LoVo (cell line): ENCODE results near the gene TMC8.
"Not testable (repeated sequence)": the region's sequence is repeated elsewhere in the genome, so short reads cannot be mapped to it uniquely, and the experiment has no call there.

ENCODE experiments used
- DNase-seq: peaks from one replicate; pipeline ENCODE4 v3.0.0-alpha.2; 2016; ENCODE audit warnings: low spot score

The TMC8 gene, protein sequence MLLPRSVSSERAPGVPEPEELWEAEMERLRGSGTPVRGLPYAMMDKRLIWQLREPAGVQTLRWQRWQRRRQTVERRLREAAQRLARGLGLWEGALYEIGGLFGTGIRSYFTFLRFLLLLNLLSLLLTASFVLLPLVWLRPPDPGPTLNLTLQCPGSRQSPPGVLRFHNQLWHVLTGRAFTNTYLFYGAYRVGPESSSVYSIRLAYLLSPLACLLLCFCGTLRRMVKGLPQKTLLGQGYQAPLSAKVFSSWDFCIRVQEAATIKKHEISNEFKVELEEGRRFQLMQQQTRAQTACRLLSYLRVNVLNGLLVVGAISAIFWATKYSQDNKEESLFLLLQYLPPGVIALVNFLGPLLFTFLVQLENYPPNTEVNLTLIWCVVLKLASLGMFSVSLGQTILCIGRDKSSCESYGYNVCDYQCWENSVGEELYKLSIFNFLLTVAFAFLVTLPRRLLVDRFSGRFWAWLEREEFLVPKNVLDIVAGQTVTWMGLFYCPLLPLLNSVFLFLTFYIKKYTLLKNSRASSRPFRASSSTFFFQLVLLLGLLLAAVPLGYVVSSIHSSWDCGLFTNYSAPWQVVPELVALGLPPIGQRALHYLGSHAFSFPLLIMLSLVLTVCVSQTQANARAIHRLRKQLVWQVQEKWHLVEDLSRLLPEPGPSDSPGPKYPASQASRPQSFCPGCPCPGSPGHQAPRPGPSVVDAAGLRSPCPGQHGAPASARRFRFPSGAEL

DNA sequence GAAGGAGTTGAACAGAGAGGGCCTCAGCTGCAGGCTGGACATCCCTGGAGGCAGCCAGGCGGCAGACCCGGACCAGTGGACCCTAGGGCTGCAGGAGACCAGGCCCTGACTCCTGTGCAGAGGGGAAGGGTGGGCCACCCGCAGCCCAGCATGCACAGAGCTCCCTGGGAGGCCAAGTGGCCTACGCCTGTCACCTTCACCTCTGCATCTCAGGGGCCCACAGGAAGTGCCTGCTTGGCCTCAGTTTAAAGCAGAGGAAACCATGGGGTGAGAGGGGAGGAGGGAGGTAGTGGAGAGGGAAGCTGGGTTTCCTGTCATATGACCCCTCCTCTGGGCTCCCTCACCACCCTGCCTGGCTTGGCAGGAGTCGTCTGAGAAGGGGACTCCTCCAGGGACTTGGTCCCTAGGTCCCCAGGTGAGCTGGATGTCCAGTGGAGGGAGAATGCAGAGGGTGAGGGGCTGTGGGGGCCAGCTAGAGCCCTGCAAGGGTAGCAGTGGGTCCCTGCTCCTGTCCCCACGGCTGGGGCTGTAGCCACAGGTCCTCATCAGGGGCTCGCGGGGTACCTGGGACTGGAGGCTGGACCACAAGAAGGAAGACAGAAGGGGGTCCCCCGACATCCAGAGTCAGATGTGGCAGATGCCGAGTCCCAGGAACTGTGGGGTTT lies at the start of gene TMC8:
Gene TMC8, plus strand, starts transcription at position 335 of the 665 bp plus-strand sequence. CDS start 818 bp downstream, outside the sequence.
- no peak for DNase-seq

DNA sequence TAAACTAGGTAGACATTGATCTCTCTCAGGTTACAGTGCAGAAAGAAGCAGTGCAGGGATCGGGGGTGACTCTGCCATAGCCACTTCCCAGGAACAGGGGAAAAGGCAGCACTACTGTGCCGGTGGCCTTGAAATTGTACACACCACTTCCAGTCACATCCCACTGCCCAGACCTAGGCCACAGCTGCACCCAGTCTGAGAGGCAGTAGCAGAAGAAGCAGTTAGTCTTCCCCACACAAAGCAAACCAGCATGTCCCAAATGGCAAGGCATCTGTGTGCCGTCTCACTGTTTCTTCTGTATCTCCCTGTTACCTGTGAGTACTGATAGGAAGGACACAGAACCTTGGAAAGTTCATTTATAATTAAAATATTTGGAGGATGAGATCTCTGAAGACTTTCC lies 49.0 kb upstream of the TMC8 start:
- DNase-seq: no peak

DNA sequence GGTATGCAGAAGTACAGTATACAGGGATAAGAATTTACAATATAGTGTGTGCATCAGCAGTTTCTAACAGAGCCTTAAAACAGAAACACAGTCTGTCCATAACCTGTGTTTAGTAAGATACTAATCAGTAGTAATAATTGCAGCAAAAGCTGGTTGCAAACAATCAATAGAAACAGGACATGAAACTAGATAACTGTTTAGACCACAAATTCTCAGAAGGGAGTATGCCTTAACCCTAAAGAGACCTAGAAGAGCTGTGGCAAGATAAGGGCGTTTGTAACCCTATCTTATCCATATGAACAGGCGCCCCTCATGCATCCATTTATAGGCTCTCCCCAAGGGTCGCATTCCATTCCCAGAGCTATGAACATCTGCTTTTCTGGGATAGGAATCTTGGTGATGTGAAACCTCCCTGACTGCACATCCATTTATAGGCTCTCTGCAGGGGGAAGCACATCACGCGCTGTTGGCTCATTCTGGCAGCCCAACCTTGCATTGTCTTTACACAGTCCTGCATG lies 48.2 kb upstream of the TMC8 start:
- not testable (repeated sequence) for DNase-seq

DNA sequence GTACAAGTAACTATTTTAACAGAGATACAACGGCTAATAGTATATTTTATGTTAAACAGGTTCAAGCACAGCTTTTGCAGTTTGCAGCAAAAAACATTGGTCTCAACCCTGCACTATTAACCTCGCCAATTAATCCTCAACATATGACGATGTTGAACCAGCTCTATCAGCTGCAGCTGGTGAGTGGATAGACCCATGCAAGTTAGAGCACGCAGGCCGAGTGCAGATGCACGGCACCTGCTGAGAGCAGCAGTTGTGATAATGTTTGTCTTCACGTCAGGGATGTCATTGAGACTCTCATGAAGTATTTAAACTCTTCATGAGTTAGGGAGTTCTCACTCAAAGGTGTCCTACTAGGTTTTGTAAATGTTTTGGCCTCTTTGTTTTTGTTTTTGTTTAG lies 47.6 kb upstream of the TMC8 start:
- no peak for DNase-seq

DNA sequence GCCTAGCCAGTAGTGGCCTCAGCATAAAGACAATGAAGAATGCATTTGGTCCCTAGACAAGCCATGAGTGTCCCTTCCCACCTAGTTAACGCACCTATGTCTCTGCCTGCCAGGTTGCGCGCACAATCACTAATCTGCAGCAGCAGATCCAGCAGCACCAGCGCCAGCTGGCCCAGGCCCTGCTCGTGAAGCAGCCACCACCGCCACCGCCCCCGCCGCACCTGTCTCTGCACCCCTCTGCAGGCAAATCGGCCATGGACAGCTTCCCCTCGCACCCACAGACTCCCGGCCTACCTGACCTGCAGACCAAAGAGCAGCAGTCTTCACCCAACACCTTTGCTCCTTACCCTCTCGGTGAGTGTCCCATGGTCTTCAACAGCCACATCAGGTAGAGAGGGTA lies 43.8 kb upstream of the TMC8 start:
- DNase-seq: no peak

DNA sequence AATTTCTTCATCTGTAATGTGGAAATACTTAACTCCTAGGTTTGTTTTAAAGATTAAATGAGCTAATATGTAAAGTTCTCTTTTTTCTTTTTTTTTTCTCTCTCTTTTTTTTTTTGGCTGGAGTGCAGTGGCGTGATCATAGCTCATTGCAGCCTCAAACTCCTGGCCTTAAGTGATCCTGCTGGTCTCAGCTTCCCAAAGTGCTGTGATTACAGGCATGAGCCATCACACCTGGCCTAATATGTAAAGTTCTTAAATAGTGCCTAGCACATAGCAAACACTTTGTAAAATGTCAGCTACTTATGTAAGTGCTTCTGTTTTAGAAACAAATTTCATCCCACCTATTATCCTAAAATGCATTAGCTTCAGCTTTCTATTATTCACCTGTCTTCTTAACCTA lies 42.0 kb upstream of the TMC8 start:
- DNase-seq: no peak

DNA sequence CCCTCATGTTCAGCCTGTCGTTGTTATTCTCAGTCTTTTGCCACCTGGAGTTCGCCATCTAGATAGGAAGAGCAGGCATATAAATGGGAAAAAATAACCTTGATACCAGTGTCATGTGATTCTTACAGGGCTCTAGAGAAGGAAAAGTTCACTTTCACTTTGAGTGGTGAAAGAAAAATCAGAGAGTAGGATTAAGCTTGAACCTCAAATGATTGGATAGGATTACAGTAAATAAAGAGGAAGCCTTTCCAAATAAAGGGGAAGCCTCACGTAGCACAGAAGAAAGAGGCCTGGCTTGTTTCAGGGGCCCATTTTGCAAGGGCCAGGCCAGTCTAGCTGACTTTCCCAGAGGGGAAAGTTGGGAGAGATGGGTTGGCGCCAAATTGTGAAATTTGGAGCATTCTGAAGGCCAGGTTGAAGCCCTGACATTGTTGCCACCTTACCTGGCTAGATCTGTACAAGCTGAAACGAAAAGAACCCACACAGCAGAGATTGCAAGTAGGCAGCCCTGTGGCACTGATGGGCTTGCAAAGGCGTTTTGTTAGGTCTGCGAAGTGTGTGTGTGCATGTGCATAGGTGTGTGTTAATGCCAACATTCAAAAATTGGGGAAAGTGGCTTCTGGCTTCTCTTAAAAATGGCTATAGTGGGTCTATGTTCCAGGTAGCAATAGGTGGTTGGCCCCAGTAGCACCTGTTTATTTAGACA lies 40.8 kb upstream of the TMC8 start:
- no peak for DNase-seq

DNA sequence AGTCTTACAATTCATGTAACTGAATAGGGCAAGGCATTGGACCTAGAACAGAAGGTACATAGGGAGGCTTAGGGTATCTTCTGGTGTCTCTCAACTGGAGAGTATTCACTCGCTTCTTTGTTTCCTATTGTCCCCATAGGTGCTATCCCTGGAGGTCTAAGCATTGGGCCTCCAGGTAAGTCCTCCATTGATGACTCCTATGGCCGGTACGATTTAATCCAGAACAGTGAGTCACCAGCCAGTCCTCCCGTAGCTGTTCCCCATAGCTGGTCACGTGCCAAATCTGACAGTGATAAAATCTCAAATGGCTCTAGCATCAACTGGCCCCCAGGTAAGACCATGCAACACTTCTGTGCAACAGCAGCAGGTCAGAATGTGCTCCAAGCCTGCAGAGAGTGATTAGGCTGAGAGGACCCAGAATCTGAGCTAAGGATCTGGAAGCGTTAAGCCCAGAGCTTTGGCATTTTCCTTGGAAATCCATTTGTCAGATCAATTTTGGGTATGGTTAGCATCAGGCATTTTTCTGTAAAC lies 37.7 kb upstream of the TMC8 start:
- DNase-seq: no peak

DNA sequence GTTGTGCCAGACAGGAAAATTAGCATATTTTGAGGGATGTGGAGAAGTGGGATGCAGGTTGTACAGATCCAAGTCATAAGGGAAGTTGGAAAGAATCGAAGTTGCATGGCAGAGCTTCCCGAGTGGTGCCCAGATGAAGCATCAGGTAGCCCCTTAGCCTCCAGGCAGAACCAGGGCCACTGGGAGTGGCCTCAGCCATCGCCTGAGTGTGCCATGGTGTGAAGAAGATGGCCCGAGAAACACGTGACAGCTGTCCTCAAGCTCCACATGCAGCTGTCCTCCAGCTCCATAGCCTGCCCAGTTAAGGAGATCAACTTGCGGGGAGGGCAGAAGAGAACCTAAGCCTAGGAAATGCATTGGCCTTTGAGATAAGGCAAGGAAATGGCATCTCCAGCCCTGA lies 35.5 kb upstream of the TMC8 start:
- no peak for DNase-seq

DNA sequence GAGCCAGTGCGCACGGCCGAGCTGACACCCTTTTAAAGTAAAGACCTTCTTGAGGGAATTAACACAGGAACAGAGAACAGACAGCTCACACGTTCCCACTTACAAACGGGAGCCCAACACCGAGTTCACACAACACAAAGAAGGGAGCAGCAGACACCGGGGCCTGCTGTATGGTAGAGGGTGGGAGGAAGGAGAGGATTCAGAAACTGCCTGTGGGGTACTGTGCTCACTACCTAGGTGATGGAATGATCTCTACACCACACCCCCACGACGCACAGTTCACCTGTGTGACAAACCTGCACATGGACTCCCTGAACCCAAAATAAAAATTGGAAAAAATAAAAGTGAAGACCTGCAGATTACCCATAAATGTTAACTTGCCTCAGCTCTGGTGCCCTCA lies 34.5 kb upstream of the TMC8 start:
- no peak for DNase-seq

DNA sequence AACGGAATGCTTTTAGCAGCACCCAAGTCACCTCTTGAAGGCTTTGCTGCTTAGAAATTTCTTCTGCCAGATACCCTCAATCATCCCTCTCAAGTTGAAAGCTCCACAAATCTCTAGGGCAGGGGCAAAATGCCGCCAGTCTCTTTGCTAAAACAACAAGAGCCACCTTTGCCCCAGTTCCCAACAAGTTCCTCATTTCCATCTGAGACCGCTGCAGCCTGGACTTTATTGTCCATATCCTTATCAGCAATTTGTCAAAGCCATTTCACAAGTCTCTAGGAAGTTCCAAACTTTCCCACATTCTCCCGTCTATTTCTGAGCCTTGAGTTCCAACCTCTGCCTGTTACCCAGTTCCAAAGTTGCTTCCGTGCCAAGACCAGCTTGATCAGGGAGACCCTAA lies 29.5 kb upstream of the TMC8 start:
- no peak for DNase-seq

DNA sequence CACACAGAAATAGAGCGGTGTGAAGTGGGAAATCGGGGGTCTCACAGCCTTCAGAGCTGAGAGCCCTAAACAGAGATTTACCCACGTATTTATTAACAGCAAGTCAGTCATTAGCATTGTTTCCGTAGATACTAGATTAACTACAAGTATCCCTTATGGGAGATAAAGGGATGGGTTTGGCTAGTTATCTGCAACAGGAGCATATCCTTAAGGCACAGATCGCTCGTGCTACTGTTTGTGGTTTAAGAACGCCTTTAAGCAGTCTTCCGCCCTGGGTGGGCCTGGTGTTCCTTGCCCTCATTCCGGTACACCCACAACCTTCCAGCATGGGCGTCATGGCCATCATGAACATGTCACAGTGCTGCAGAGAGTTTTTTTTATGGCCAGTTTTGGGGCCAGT lies 29.0 kb upstream of the TMC8 start:
- DNase-seq: no peak

DNA sequence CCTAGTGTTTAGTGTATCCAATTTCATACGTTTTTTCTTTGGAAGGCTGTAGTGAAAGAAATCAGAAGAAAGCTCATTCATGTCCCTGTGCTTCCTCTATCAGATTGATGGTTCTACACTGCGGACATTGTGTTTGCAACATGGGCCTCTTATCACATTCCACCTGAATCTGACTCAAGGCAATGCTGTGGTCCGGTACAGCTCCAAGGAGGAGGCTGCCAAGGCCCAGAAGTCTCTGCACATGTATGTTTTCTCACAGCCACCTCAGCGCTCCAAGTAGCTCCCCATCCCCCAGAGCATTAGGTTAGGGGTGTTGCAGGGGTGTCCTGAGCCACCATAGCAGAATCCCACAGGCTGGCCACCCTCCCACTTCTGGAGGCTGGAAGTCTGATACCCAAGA lies 27.3 kb upstream of the TMC8 start:
- no peak for DNase-seq

DNA sequence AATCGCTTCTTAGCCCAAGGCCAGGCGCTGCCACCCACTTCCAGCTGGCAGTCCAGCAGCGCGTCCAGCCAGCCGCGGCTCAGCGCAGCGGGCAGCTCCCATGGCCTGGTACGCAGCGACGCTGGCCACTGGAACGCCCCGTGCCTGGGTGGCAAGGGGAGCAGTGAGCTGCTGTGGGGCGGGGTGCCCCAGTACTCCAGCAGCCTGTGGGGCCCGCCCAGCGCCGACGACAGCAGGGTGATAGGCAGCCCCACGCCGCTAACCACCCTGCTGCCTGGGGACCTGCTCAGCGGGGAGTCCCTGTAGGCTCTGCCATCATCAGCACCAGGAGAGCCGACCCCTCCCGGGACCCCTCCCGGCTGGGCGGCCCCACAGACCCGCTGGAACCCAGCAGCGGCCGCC lies 26.0 kb upstream of the TMC8 start:
- DNase-seq: no peak

DNA sequence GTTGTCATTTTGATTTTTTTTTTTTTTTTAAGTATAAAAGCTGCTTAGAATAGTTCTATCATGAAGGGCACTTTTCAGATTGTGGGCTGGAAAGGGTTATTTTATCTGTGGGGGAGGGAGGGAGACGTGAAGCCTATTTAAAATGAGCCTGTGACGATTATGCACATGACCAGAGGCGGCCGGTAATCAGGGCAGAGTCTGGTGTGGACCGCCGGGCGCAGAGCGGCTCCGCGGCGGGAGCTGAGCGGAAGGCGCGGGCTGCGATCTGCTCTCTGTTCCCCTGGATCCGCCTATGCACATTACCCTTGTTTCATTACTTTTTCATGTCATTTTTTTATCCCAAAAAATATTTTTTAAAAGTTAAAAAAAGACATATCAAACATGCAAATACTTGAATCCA lies 25.5 kb upstream of the TMC8 start:
- no peak for DNase-seq

DNA sequence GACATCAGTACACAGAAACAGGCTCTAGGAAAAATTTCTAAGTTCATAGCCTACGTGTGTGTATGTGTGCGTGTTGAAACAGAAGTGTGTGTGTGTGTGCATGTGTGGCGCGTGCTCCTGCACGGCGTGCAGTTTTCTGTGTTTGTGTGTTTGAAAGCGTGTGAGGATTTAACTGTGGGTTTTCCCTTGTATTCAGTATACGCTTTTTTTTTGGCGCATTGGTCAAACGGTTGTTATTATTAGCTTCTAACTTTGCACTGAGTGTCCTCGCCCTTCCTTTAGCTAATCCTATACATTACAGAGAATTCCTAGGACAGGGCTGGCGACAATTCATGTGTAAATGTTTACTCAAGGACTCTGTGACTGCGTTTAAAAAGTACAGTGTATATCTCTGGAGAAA lies 25.0 kb upstream of the TMC8 start:
- no peak for DNase-seq

DNA sequence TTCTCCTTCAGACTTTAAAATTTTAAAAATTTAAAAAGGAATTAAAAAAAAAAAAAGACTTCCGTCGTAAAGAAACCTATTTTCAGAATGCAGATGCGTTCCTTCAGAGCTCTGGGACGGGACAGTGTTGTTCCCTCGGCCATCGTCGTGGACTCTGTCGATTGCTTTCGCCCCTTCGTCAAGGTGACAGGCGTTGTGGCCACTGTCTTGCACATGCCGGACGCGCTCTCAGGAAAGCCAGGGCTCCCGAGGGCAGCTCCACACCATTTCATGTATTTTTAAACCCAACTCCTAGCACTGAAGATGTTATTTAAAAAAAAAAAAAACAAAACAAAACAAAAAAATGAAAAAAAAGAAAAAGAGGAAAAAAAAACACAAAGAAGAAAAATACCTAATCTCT lies 24.4 kb upstream of the TMC8 start:
- no peak for DNase-seq

DNA sequence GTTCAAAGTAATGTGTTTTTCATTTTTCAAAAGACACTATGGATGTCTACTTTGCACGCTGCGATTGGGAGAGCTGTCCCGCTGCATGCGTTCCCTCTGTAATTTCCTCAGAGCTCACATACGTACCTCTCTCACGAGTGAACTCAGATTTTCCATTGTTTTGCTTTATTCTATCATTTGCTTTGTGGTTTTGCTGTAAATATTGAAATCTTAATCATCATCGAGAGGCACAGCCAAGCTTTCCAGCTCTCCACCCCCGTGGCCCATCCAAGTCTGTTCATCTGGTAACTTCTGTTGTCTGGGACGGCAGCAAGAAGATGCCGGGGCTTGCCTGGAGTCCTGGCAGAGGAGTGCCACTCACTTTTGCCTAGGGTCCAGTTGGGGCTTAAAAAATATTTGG lies 23.1 kb upstream of the TMC8 start:
- no peak for DNase-seq

DNA sequence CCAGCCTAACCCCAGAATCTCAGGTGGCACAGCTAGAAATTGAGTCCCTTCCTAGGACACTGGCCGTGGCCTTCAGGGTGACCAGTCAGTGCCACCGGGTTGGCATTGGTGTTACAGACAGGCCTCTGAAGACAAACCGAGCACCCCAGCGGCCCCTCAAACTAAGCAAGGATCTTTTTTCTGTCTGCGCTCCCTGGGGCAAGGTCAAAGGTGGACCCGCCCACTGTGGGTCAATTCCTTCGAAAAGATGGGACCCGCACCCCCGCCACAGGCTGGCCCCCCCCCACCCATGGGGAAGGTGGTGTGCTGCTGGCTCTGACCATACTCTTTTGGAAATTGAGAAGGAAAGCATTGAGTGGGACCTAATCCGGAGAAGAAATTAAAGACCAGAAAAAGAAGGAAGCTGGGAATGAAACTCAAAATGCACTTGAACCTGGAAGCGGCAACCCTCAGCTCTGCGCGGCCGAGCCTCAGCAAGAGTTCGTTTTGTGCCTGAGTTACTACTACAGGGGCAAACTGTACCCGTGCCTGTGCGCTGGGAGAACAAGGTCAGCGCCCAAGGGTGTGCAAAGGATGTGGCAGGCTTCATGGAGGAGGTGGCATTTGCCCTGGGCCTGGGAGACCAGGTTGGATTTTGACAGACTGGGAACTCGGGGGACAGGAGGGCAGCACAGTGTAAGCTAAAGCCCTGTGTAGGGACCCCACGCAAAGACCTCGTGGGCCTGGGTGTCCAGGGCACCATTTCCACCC lies 22.4 kb upstream of the TMC8 start:
- DNase-seq: no peak

DNA sequence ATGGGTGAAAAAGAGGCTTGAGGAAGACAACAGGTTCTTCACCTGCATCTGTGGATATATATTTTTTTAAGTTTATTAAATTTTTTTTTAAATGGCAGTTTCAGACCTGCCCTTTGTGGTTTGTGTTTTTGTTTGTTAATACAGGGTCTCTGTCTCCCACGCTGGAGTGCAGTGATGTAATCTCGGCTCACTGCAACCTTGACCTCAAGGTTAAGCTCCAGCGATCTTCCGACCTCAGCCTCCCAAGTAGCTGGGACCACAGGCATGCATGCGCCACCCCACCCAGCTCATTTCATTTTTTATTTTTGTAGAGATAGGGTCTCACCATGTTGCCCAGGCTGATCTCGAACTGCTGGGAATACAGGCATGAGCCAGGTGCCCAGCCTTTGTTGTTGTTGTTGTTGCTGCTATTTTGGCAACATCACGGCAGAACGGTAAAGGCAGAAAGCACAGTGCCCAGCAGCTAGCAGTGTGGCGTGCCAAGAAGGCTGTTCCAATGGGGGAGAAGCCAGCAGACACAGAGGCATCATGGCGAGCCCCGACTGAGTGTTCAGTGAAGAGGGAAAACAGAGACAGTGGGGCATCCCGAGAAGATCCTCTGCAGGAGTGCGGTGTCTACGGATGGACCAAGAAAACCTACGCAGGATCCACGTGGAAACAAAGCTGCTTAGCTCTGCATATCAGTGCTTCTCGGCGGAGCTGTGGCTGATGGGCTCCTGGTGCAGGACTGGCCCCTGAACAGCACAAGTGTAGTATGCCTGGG lies 21.7 kb upstream of the TMC8 start:
- no peak for DNase-seq

DNA sequence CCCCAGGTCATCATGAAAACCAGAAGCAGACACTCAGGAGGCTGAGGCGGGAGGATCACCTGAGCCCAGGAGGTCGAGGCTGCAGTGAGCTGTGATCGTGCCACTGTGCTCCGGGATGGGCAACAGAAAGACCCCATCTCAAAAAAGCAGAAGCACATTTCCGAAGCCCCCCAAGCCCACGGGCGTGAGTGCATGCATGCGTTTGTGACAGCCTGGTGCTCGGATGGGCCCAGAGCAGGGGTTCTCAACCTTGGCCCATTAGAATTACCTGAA lies 21.1 kb upstream of the TMC8 start:
- no peak for DNase-seq
